ENCODE results near the gene RHOG. TPM values are rescaled to one million over a fixed set of nuclear protein-coding genes. Genes with fewer than 3 reads are reported as not detected.

RHOG gene
- total RNA-seq, 1 experiment from 2014 or later = 35.7 TPM

- intact Hi-C loops (cut with micrococcal nuclease) = no loop called here
- Mint-ChIP-seq H3K27ac (ENCODE audit: low read depth, unreplicated experiment) (no peak overlapping the region), H3K4me3 (ENCODE audit: unreplicated experiment) (no peak overlapping the region), H3K4me1 (ENCODE audit: insufficient read depth, unreplicated experiment) (no peaks in the 10 kb centered on the region), H3K9me3 (ENCODE audit: unreplicated experiment) (no peaks in the 10 kb centered on the region), H3K27me3 (ENCODE audit: insufficient read depth, unreplicated experiment) (peaks cover 10% of the 10 kb centered on the region), H3K36me3 (ENCODE audit: insufficient read depth, unreplicated experiment) (no peaks in the 10 kb centered on the region)
- ChIA-PET POLR2A (interaction anchor here (0.6 to 1.2 kb wide), 2 partner anchors 224 to 228 kb away, joined by 3 to 4 read pairs; no protein-coding TSS in a partner anchor), CTCF (interaction anchor here (0.6 to 20.5 kb wide), 5 partner anchors 9 to 249 kb away, joined by 3 to 1105 read pairs (median 10); partner anchors contain the start of genes RRM1 and STIM1)
- no peak for DNase-seq (ENCODE audit: unreplicated experiment)
- TF ChIP-seq CTCF (IDR thresholded peaks at IDR 0.05; ENCODE audit: unreplicated experiment) = no peak
- BruUV-seq (replicated peaks) = no TSS peak
Observed at GRCh38 chr11:3845246-3845645, 4.5 kb upstream of the RHOG start.

GRCh38 chr11:3843326-3843725 is 2.6 kb upstream of the RHOG start:
- no peak overlapping the region for H3K4me3 Mint-ChIP-seq (ENCODE audit: unreplicated experiment)
- no peak for DNase-seq (ENCODE audit: unreplicated experiment)
- peaks cover 3% of the 10 kb centered on the region for H3K27me3 Mint-ChIP-seq (ENCODE audit: insufficient read depth, unreplicated experiment)
- no TSS peak for BruUV-seq (replicated peaks)
- H3K4me1 Mint-ChIP-seq (ENCODE audit: insufficient read depth, unreplicated experiment) = peaks cover 16% of the 10 kb centered on the region
- H3K36me3 Mint-ChIP-seq (ENCODE audit: insufficient read depth, unreplicated experiment) = no peaks in the 10 kb centered on the region
- TF ChIP-seq CTCF (IDR thresholded peaks at IDR 0.05; ENCODE audit: unreplicated experiment) = no peak
- H3K9me3 Mint-ChIP-seq (ENCODE audit: unreplicated experiment) = no peaks in the 10 kb centered on the region
- H3K27ac Mint-ChIP-seq (ENCODE audit: low read depth, unreplicated experiment) = no peak overlapping the region
- POLR2A ChIA-PET = interaction anchor here (0.9 to 1.0 kb wide), 2 partner anchors 11 to 12 kb away, joined by 3 to 4 read pairs; partner anchors contain the start of gene STIM1
- CTCF ChIA-PET = interaction anchor here (0.6 to 20.5 kb wide), 4 partner anchors 9 to 226 kb away, joined by 3 to 1105 read pairs (median 12); partner anchors contain the start of gene STIM1
- intact Hi-C loops (cut with micrococcal nuclease) = no loop called here

GRCh38 chr11:3841426-3842350 is 929 bp upstream of the RHOG start:
- ChIA-PET POLR2A (interaction anchor here (0.6 to 2.9 kb wide), 13 partner anchors 10 to 252 kb away, joined by 3 to 45 read pairs (median 5); partner anchors contain the start of genes NUP98, PGAP2 and STIM1), CTCF (interaction anchor here (0.6 to 20.5 kb wide), 32 partner anchors 9 to 263 kb away, joined by 3 to 1105 read pairs (median 4); partner anchors contain the start of genes PGAP2 and STIM1)
- intact Hi-C loops (cut with micrococcal nuclease) = loop anchor here (1.0 kb wide), 1 partner anchor 44 kb away; the partner anchor contains the start of gene NUP98
- Mint-ChIP-seq H3K4me3 (ENCODE audit: unreplicated experiment) (peak overlapping the region; percentile 80), H3K36me3 (ENCODE audit: insufficient read depth, unreplicated experiment) (no peaks in the 10 kb centered on the region), H3K9me3 (ENCODE audit: unreplicated experiment) (no peaks in the 10 kb centered on the region), H3K4me1 (ENCODE audit: insufficient read depth, unreplicated experiment) (peaks cover 22% of the 10 kb centered on the region), H3K27me3 (ENCODE audit: insufficient read depth, unreplicated experiment) (no peaks in the 10 kb centered on the region), H3K27ac (ENCODE audit: low read depth, unreplicated experiment) (peak overlapping the region; percentile 62)
- peak; percentile 88 for DNase-seq (ENCODE audit: unreplicated experiment)
- TF ChIP-seq CTCF (IDR thresholded peaks at IDR 0.05; ENCODE audit: unreplicated experiment) = peak; percentile 71
- BruUV-seq (replicated peaks) = TSS peak; percentile 86

Data from MCF 10A (cell line).